PC-3 (cell line): ENCODE results near the gene CYGB. TPM values are rescaled to one million over a fixed set of nuclear protein-coding genes. Genes with fewer than 3 reads are reported as not detected.

ENCODE experiments used
- ATAC-seq: fragments of 200-7000 bp; cut with Tn5 transposase; 2 replicates; pipeline ENCODE4 v1.9.1; 2020; ENCODE audit warnings: mild to moderate bottlenecking, moderate library complexity
- BruUV-seq: library from RNA; stranded (reverse); fragments of 400-500 nt; replicated peaks from 2 replicates; lab custom pipeline; 2021; lab: Mats Ljungman, UMichigan
- CTCF ChIA-PET: fragments of 300-600 bp; sonication (Branson Sonifier 250); formaldehyde crosslinking; loops from one replicate; lab custom pipeline; 2022; ENCODE audit warnings: antibody characterized with exemption; lab: Charles Lee
- POLR2A ChIA-PET: fragments of 300-600 bp; sonication (Branson Sonifier 250); formaldehyde crosslinking; loops from one replicate; lab custom pipeline; 2022; ENCODE audit warnings: antibody characterized with exemption; ENCODE audit not compliant: unreplicated experiment; lab: Charles Lee
- DNase-seq: peaks from one replicate; pipeline ENCODE4 v3.0.0-alpha.2; 2015
- H2AFZ ChIP-seq: fragments of 300-600 bp; sonication (generic); 2 replicates; pipeline ENCODE4 v1.6.0; 2016; ENCODE audit warnings: antibody characterized with exemption, low read length
- H3F3A ChIP-seq: fragments of 300-600 bp; sonication (generic); one replicate; pipeline ENCODE4 v1.6.0; 2017; ENCODE audit warnings: antibody characterized with exemption, low read length, control low read depth, mild to moderate bottlenecking; ENCODE audit not compliant: unreplicated experiment
- H3K27ac ChIP-seq: fragments of 300-600 bp; sonication (generic); 2 replicates; pipeline ENCODE4 v1.5.1; 2016; ENCODE audit warnings: mild to moderate bottlenecking, low read length
- H3K27me3 ChIP-seq: fragments of 300-600 bp; sonication (generic); 2 replicates; pipeline ENCODE4 v1.6.1; 2016; ENCODE audit warnings: low read length, mixed read lengths
- H3K36me3 ChIP-seq: fragments of 300-600 bp; sonication (generic); 2 replicates; pipeline ENCODE4 v1.6.1; 2016; ENCODE audit warnings: low read depth, mixed run types, low read length, mixed read lengths
- H3K4me1 ChIP-seq: fragments of 300-600 bp; sonication (generic); 2 replicates; pipeline ENCODE4 v1.5.1; 2016; ENCODE audit warnings: low read length; ENCODE audit not compliant: insufficient read depth
- H3K4me2 ChIP-seq: fragments of 300-600 bp; sonication (generic); 2 replicates; pipeline ENCODE4 v1.6.0; 2016; ENCODE audit warnings: low read length
- H3K4me3 ChIP-seq: fragments of 300-600 bp; sonication (generic); 2 replicates; pipeline ENCODE4 v1.5.1; 2016; ENCODE audit warnings: mild to moderate bottlenecking, low read length, mixed read lengths
- H3K79me2 ChIP-seq: fragments of 300-600 bp; sonication (generic); 2 replicates; pipeline ENCODE4 v1.6.1; 2017; ENCODE audit warnings: low read length, mixed read lengths
- H3K9ac ChIP-seq: fragments of 300-600 bp; sonication (generic); 2 replicates; pipeline ENCODE4 v1.6.0; 2016; ENCODE audit warnings: mild to moderate bottlenecking, low read length
- H3K9me2 ChIP-seq: fragments of 300-600 bp; sonication (generic); replicated peaks from 2 replicates; pipeline ENCODE4 v1.6.1; 2016; ENCODE audit warnings: mixed run types, low read length, mixed read lengths
- H3K9me3 ChIP-seq: fragments of 300-600 bp; sonication (generic); 2 replicates; pipeline ENCODE4 v1.6.1; 2016; ENCODE audit warnings: low read length, mixed read lengths
- H4K20me1 ChIP-seq: fragments of 300-600 bp; sonication (generic); 2 replicates; pipeline ENCODE4 v1.6.1; 2016; ENCODE audit warnings: low read length, mixed read lengths
- CTCF ChIP-seq: fragments of 300-600 bp; sonication (generic); conservative IDR thresholded peaks from 2 replicates; pipeline ENCODE4 v1.5.1; 2017; ENCODE audit warnings: antibody characterized with exemption, low read depth, mild to moderate bottlenecking, low read length
- EZH2 ChIP-seq: fragments of 300-600 bp; sonication (generic); IDR thresholded peaks from one replicate; pipeline ENCODE4 v1.6.1; 2017; ENCODE audit warnings: antibody characterized with exemption, mild to moderate bottlenecking, low read length; ENCODE audit not compliant: unreplicated experiment
- EZH2phosphoT487 ChIP-seq: fragments of 300-600 bp; sonication (generic); IDR thresholded peaks from 2 replicates; pipeline ENCODE4 v1.6.1; 2018; ENCODE audit warnings: mild to moderate bottlenecking, antibody characterized with exemption, low read length, borderline replicate concordance
- intact Hi-C: fragments of 100-400 bp; cut with micrococcal nuclease; formaldehyde crosslinking; loops from 2 replicates; pipeline ENCODE4 v1.9.0; 2023
- total RNA-seq: library from RNA; depleted of rRNA; stranded (reverse); fragments of >200 nt; gene quantifications from 2 replicates; pipeline ENCODE4 v1.2.3, GENCODE V29; 2014

Gene CYGB
- total RNA-seq, 1 experiment from 2014 or later, result 0.62 TPM

GRCh38 chr17:76542566-76542971 is 5.1 kb upstream of the CYGB start:
- POLR2A ChIA-PET, result no interaction called here
- intact Hi-C loops, result no loop called here
- ATAC-seq, result no peak
- CTCF ChIA-PET, result no interaction called here
- H3K4me2 ChIP-seq, result no peak overlapping the region
- H4K20me1 ChIP-seq, result no peaks in the 10 kb centered on the region
- H3K9me2 ChIP-seq, result no peaks in the 10 kb centered on the region
- H3K27me3 ChIP-seq, result no peaks in the 10 kb centered on the region
- no peak overlapping the region for H3K9ac ChIP-seq
- no peak overlapping the region for H3K4me3 ChIP-seq
- peaks cover 26% of the 10 kb centered on the region for H3K4me1 ChIP-seq
- TF ChIP-seq EZH2phosphoT487 (no peak), EZH2 (no peak), CTCF (no peak)
- H3K27ac ChIP-seq, result no peak overlapping the region
- no peaks in the 10 kb centered on the region for H3K9me3 ChIP-seq
- H3F3A ChIP-seq, result no peaks in the 10 kb centered on the region
- no TSS peak for BruUV-seq
- H2AFZ ChIP-seq, result no peak overlapping the region
- no peak for DNase-seq
- H3K36me3 ChIP-seq, result no peaks in the 10 kb centered on the region
- no peaks in the 10 kb centered on the region for H3K79me2 ChIP-seq

GRCh38 chr17:76541739-76542454 is 4.4 kb upstream of the CYGB start:
- H4K20me1 ChIP-seq, result no peaks in the 10 kb centered on the region
- DNase-seq, result no peak
- no peaks in the 10 kb centered on the region for H3F3A ChIP-seq
- CTCF ChIA-PET, result no interaction called here
- no peak for ATAC-seq
- intact Hi-C loops, result no loop called here
- H3K27me3 ChIP-seq, result no peaks in the 10 kb centered on the region
- no peaks in the 10 kb centered on the region for H3K79me2 ChIP-seq
- H3K9me2 ChIP-seq, result no peaks in the 10 kb centered on the region
- H3K27ac ChIP-seq, result no peak overlapping the region
- H3K9ac ChIP-seq, result no peak overlapping the region
- H3K4me1 ChIP-seq, result peaks cover 20% of the 10 kb centered on the region
- no TSS peak for BruUV-seq
- TF ChIP-seq EZH2phosphoT487 (no peak), CTCF (no peak), EZH2 (no peak)
- no peaks in the 10 kb centered on the region for H3K36me3 ChIP-seq
- H2AFZ ChIP-seq, result no peak overlapping the region
- POLR2A ChIA-PET, result no interaction called here
- no peak overlapping the region for H3K4me3 ChIP-seq
- H3K9me3 ChIP-seq, result no peaks in the 10 kb centered on the region
- no peak overlapping the region for H3K4me2 ChIP-seq
